DND-41 (cell line): Measurements from ENCODE around the gene EEFSEC.

Experiments used
- ATAC-seq: fragments of 200-7000 bp; cut with Tn5 transposase; 3 replicates; pipeline ENCODE4 v1.9.1; 2021; ENCODE audit warnings: low read depth; ENCODE audit not compliant: insufficient read depth
- DNase-seq: peaks from one replicate; pipeline ENCODE4 v3.0.0-alpha.2; 2020
- H2AFZ ChIP-seq: 2 replicates; pipeline ENCODE4 v1.6.0; 2012; ENCODE audit warnings: low read depth, low read length
- H3K27ac ChIP-seq: 2 replicates; pipeline ENCODE4 v1.5.1; 2012; ENCODE audit warnings: low read length, inconsistent platforms
- H3K27me3 ChIP-seq: fragments of 200-600 bp; sonication (generic); 2 replicates; pipeline ENCODE4 v1.6.0; 2012; ENCODE audit warnings: low read length, mild to moderate bottlenecking, inconsistent platforms; ENCODE audit not compliant: insufficient read depth, poor library complexity
- H3K36me3 ChIP-seq: 2 replicates; pipeline ENCODE4 v1.5.1; 2012; ENCODE audit warnings: low read length, inconsistent platforms; ENCODE audit not compliant: insufficient read depth
- H3K4me1 ChIP-seq: 2 replicates; pipeline ENCODE4 v1.5.1; 2012; ENCODE audit warnings: mild to moderate bottlenecking, low read length; ENCODE audit not compliant: insufficient read depth
- H3K4me2 ChIP-seq: 2 replicates; pipeline ENCODE4 v1.6.0; 2012; ENCODE audit warnings: mild to moderate bottlenecking, moderate library complexity, low read length, inconsistent platforms; ENCODE audit not compliant: insufficient read depth
- H3K4me3 ChIP-seq, 2 experiments: fragments of 200-600 bp in 1 of 2; shearing (Covaris generic) in 1 of 2; 2 replicates each; pipeline ENCODE4 v1.5.1; 2012 to 2016; ENCODE audit warnings: inconsistent platforms in 2 of 2, low read length in 2 of 2, mild to moderate bottlenecking in 2 of 2, low read depth in 1 of 2, moderate library complexity in 1 of 2
- H3K79me2 ChIP-seq: 2 replicates; pipeline ENCODE4 v1.6.0; 2012; ENCODE audit warnings: low read length, inconsistent platforms; ENCODE audit not compliant: insufficient read depth
- H3K9ac ChIP-seq: 2 replicates; pipeline ENCODE4 v1.6.0; 2012; ENCODE audit warnings: low read depth, mild to moderate bottlenecking, inconsistent platforms, low read length, moderate library complexity
- H3K9me3 ChIP-seq: 2 replicates; pipeline ENCODE4 v1.5.1; 2012; ENCODE audit warnings: low read length, moderate library complexity, mild to moderate bottlenecking, inconsistent platforms; ENCODE audit not compliant: insufficient read depth, severe bottlenecking
- H4K20me1 ChIP-seq: 2 replicates; pipeline ENCODE4 v1.6.0; 2012; ENCODE audit warnings: low read length; ENCODE audit not compliant: insufficient read depth
- CTCF ChIP-seq: IDR thresholded peaks from 2 replicates; pipeline ENCODE4 v1.5.1; 2012; ENCODE audit warnings: borderline replicate concordance, low read length, moderate library complexity, mild to moderate bottlenecking; ENCODE audit not compliant: poor library complexity, severe bottlenecking; ENCODE audit errors: extremely low read depth
- EZH2 ChIP-seq: IDR thresholded peaks from 3 replicates; pipeline ENCODE4 v1.6.1; 2012; ENCODE audit warnings: borderline replicate concordance, low read depth, mild to moderate bottlenecking, moderate library complexity, low read length, inconsistent platforms; ENCODE audit not compliant: severe bottlenecking

EEFSEC gene

GRCh38 chr3:128276577-128277183 lies 123.4 kb downstream of the EEFSEC start:
- Histone ChIP-seq H3K4me1 (no peaks in the 10 kb centered on the region), H3K79me2 (no peaks in the 10 kb centered on the region), H3K9ac (no peak overlapping the region), H3K27ac (no peak overlapping the region), H3K27me3 (no peaks in the 10 kb centered on the region), H4K20me1 (0 out of 2 replicates have a peak, but pooled peaks cover 3% of the 10 kb centered on the region), H3K4me3 (no peak overlapping the region), H3K9me3 (no peaks in the 10 kb centered on the region), H3K36me3 (0 out of 2 replicates have a peak, but pooled peaks cover 9% of the 10 kb centered on the region), H3K4me2 (no peak overlapping the region), H2AFZ (no peak overlapping the region)
- DNase-seq (no peak), ATAC-seq (no peak)
- TF ChIP-seq CTCF (no peak), EZH2 (no peak)

- H3K27me3 ChIP-seq = no peaks in the 10 kb centered on the region
- no peak overlapping the region for H3K4me2 ChIP-seq
- peaks cover 11% of the 10 kb centered on the region for H3K36me3 ChIP-seq
- 0 out of 2 replicates have a peak, but pooled peaks cover 3% of the 10 kb centered on the region for H4K20me1 ChIP-seq
- H3K4me3 ChIP-seq = no peak overlapping the region
- no peaks in the 10 kb centered on the region for H3K79me2 ChIP-seq
- no peaks in the 10 kb centered on the region for H3K4me1 ChIP-seq
- no peaks in the 10 kb centered on the region for H3K9me3 ChIP-seq
- DNase-seq = no peak
- no peak for ATAC-seq
- no peak overlapping the region for H2AFZ ChIP-seq
- TF ChIP-seq EZH2 (no peak), CTCF (no peak)
- no peak overlapping the region for H3K27ac ChIP-seq
- no peak overlapping the region for H3K9ac ChIP-seq
Observed at GRCh38 chr3:128277378-128278069, 124.2 kb downstream of the EEFSEC start.

GRCh38 chr3:128278130-128278529 lies 124.8 kb downstream of the EEFSEC start:
- 0 out of 2 replicates have a peak, but pooled peaks cover 3% of the 10 kb centered on the region for H4K20me1 ChIP-seq
- no peaks in the 10 kb centered on the region for H3K27me3 ChIP-seq
- ATAC-seq = no peak
- DNase-seq = no peak
- H3K27ac ChIP-seq = no peak overlapping the region
- H3K4me1 ChIP-seq = no peaks in the 10 kb centered on the region
- H3K9me3 ChIP-seq = no peaks in the 10 kb centered on the region
- no peaks in the 10 kb centered on the region for H3K79me2 ChIP-seq
- peaks cover 16% of the 10 kb centered on the region for H3K36me3 ChIP-seq
- TF ChIP-seq EZH2 = no peak
- no peak for TF ChIP-seq CTCF
- no peak overlapping the region for H2AFZ ChIP-seq
- no peak overlapping the region for H3K4me2 ChIP-seq
- H3K9ac ChIP-seq = no peak overlapping the region
- no peak overlapping the region for H3K4me3 ChIP-seq
